HepG2 (cell line): ENCODE measurements around the gene ZNF486.

Experiments used
- ATRX ChIP-seq: sonication (generic); formaldehyde crosslinking; IDR thresholded peaks from 2 replicates; pipeline ENCODE4 v1.4.0; 2020; ENCODE audit warnings: missing genetic modification reagents, borderline replicate concordance
- CREB1 ChIP-seq, 2 experiments: fragments of 450-650 bp in 1 of 2; IDR thresholded peaks; 2 replicates each; pipeline ENCODE4 v1.6.1; 2016 to 2017; ENCODE audit warnings: control low read depth in 1 of 2, mild to moderate bottlenecking in 1 of 2, missing compliant biosample characterization in 1 of 2, missing genetic modification characterization in 1 of 2
- CTCF ChIP-seq: sonication (generic); formaldehyde crosslinking; IDR thresholded peaks from 2 replicates; pipeline ENCODE4 v1.5.0; 2020; ENCODE audit warnings: mild to moderate bottlenecking, missing genetic modification reagents, moderate library complexity
- GABPA ChIP-seq, 2 experiments: IDR thresholded peaks; 2 replicates each; pipeline ENCODE4 v1.6.1; 2011 to 2016; ENCODE audit warnings: low read depth in 2 of 2, low read length in 1 of 2, missing biosample characterization in 1 of 2, missing genetic modification characterization in 1 of 2
- JDP2 ChIP-seq: sonication (generic); formaldehyde crosslinking; IDR thresholded peaks from 2 replicates; pipeline ENCODE4 v1.8.1; 2022; ENCODE audit warnings: missing genetic modification reagents, borderline replicate concordance
- POLR2AphosphoS5 ChIP-seq: IDR thresholded peaks from 2 replicates; pipeline ENCODE4 v1.6.1; 2012; ENCODE audit warnings: low read depth, low read length
- SNRNP70 ChIP-seq: fragments of 200-400 bp; formaldehyde crosslinking; IDR thresholded peaks from 2 replicates; pipeline ENCODE4 v1.6.1; 2017; ENCODE audit warnings: mild to moderate bottlenecking, low read depth, low read length, moderate library complexity
- SRF ChIP-seq: IDR thresholded peaks from 2 replicates; pipeline ENCODE4 v1.6.1; 2011; ENCODE audit warnings: mild to moderate bottlenecking, low read depth, low read length, moderate library complexity
- TAF1 ChIP-seq: sonication (generic); formaldehyde crosslinking; IDR thresholded peaks from 2 replicates; pipeline ENCODE4 v1.4.0; 2020; ENCODE audit warnings: missing genetic modification reagents
- ZNF274 ChIP-seq: sonication (generic); formaldehyde crosslinking; IDR thresholded peaks from 2 replicates; pipeline ENCODE4 v1.5.1; 2020; ENCODE audit warnings: mild to moderate bottlenecking, missing genetic modification reagents
- TF ChIP-seq, protein P1 (sequence below), 2 experiments: sonication (generic) in 1 of 2; formaldehyde crosslinking in 1 of 2; IDR thresholded peaks; 2 replicates each; pipeline versions ENCODE4 v1.5.1 to v1.6.1; 2011 to 2020; ENCODE audit warnings: borderline replicate concordance in 1 of 2, low read depth in 1 of 2, low read length in 1 of 2, mild to moderate bottlenecking in 1 of 2, missing genetic modification reagents in 1 of 2, moderate library complexity in 1 of 2
- TF ChIP-seq, protein P2 (sequence below): sonication (generic); formaldehyde crosslinking; IDR thresholded peaks from 2 replicates; pipeline ENCODE4 v1.4.0; 2020; ENCODE audit warnings: missing genetic modification reagents

DNA sequence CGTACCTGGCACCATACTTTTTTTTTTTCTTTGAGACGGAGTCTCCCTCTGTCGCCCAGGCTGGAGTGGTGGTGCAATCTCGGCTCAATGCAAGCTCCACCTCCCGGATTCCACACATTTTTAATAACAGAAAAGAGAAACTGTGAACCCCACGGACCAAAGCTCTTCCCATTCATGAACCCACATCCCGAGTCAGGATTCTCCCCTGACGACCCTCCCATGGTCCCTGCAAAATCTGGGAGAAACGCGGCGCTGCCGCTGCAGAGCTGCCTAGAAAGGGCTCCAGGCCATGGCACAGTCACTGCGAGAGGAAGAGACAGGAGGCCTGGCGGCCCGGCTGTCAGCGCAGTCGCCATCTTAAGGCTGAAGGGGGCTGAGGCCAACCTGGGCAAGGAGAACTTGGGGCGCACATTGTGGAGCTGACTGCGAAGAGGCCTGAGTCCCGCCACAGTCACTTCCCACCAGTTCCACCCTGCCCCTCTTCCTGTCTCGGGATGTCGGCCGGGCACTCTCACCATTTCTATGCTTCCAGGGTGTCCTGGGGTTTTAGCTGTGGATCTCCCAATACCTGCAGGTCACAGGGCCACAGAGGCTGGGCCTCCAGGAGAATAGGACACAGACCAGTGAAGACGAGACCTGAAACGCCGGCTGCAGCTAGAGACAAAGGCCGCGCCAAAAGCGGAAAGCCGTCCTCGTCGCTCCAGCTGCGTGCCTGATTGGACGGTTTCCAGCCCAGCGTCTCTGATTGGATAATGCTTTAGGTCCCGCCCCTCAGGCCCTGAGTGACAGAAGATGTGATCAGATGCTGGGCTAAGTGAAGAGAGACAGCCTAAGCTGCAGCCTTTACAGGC lies 71.0 kb downstream of the ZNF486 start:
- TF ChIP-seq, protein P1, sequence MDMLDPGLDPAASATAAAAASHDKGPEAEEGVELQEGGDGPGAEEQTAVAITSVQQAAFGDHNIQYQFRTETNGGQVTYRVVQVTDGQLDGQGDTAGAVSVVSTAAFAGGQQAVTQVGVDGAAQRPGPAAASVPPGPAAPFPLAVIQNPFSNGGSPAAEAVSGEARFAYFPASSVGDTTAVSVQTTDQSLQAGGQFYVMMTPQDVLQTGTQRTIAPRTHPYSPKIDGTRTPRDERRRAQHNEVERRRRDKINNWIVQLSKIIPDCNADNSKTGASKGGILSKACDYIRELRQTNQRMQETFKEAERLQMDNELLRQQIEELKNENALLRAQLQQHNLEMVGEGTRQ (IDR thresholded peaks at IDR 0.05; ENCODE audit: low read depth, low read length): no peak
- TF ChIP-seq, protein P1 (CRISPR knock-in tag; IDR thresholded peaks at IDR 0.05; ENCODE audit: borderline replicate concordance): no peak
- TF ChIP-seq POLR2AphosphoS5 (no peak), GABPA (IDR thresholded peaks at IDR 0.05; ENCODE audit: low read depth, low read length) (no peak), GABPA (CRISPR knock-in tag; IDR thresholded peaks at IDR 0.05; ENCODE audit: low read depth) (no peak), SNRNP70 (no peak), ZNF274 (CRISPR knock-in tag) (no peak), SRF (no peak), ATRX (CRISPR knock-in tag) (no peak), JDP2 (CRISPR knock-in tag) (no peak), CREB1 (IDR thresholded peaks at IDR 0.05) (no peak), CREB1 (CRISPR knock-in tag; IDR thresholded peaks at IDR 0.05) (no peak), TAF1 (no peak), CTCF (CRISPR knock-in tag) (no peak)
- TF ChIP-seq, protein P2, sequence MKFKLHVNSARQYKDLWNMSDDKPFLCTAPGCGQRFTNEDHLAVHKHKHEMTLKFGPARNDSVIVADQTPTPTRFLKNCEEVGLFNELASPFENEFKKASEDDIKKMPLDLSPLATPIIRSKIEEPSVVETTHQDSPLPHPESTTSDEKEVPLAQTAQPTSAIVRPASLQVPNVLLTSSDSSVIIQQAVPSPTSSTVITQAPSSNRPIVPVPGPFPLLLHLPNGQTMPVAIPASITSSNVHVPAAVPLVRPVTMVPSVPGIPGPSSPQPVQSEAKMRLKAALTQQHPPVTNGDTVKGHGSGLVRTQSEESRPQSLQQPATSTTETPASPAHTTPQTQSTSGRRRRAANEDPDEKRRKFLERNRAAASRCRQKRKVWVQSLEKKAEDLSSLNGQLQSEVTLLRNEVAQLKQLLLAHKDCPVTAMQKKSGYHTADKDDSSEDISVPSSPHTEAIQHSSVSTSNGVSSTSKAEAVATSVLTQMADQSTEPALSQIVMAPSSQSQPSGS (CRISPR knock-in tag): no peak
